GM23338 (cell line): ENCODE measurements around the gene NOXA1.

ENCODE experiments used
- CREB1 ChIP-seq: fragments of 250-450 bp; sonication (Bioruptor Pico); IDR thresholded peaks from 2 replicates; pipeline ENCODE4 v1.5.0; 2020; ENCODE audit warnings: low read depth, mild to moderate bottlenecking, moderate library complexity
- CTCF ChIP-seq, 2 experiments: fragments of 200-600 bp in 1 of 2; sonication (generic) in 1 of 2; conservative IDR thresholded peaks; 2 replicates each; pipeline versions ENCODE4 v1.5.1 to v1.6.1; 2016 to 2017; ENCODE audit warnings: antibody characterized with exemption in 2 of 2, low read depth in 2 of 2, mild to moderate bottlenecking in 2 of 2, moderate library complexity in 1 of 2
- EZH2 ChIP-seq: fragments of 200-600 bp; sonication (generic); IDR thresholded peaks from one replicate; pipeline ENCODE4 v1.8.0; 2017; ENCODE audit warnings: antibody characterized with exemption, mild to moderate bottlenecking, low read depth; ENCODE audit not compliant: unreplicated experiment
- EZH2phosphoT487 ChIP-seq: fragments of 200-600 bp; sonication (generic); IDR thresholded peaks from one replicate; pipeline ENCODE4 v1.8.1; 2018; ENCODE audit warnings: antibody characterized with exemption; ENCODE audit not compliant: unreplicated experiment
- REST ChIP-seq: IDR thresholded peaks from one replicate; pipeline ENCODE4 v1.6.1; 2018; ENCODE audit warnings: antibody characterized with exemption; ENCODE audit not compliant: unreplicated experiment
- STAT1 ChIP-seq: IDR thresholded peaks from one replicate; pipeline ENCODE4 v1.6.1; 2016; ENCODE audit warnings: antibody characterized with exemption; ENCODE audit not compliant: unreplicated experiment
- ZNF331 ChIP-seq: fragments of 250-450 bp; sonication (Bioruptor Pico); IDR thresholded peaks from 2 replicates; pipeline ENCODE4 v1.5.0; 2020; ENCODE audit warnings: low read depth, mild to moderate bottlenecking, moderate library complexity

- TF ChIP-seq CTCF (conservative IDR thresholded peaks at IDR 0.05; ENCODE audit: low read depth in 2 of 2) (no peak), EZH2phosphoT487 (no peak), CREB1 (no peak), REST (no peak), ZNF331 (no peak), STAT1 (no peak), EZH2 (no peak)
Measured at GRCh38 chr9:137394866-137395665, 28.1 kb upstream of the NOXA1 start.
